D721Med (cell line): ENCODE results near the gene PRRC2B.

ENCODE experiments used
- DNase-seq: peaks from one replicate; pipeline ENCODE4 v3.0.0; 2011; ENCODE audit warnings: low spot score; ENCODE audit not compliant: insufficient read length
- FAIRE-seq: peaks from 2 replicates; lab custom pipeline; 2011; peaks lifted over from hg19 to GRCh38; lab: Jason Lieb, UNC
- TF ChIP-seq, protein P1 (sequence below): IDR thresholded peaks from 2 replicates; pipeline ENCODE4 v1.5.1; 2012; ENCODE audit warnings: mild to moderate bottlenecking, control low read depth; ENCODE audit not compliant: insufficient read depth; ENCODE audit errors: missing control alignments

PRRC2B gene

DNA sequence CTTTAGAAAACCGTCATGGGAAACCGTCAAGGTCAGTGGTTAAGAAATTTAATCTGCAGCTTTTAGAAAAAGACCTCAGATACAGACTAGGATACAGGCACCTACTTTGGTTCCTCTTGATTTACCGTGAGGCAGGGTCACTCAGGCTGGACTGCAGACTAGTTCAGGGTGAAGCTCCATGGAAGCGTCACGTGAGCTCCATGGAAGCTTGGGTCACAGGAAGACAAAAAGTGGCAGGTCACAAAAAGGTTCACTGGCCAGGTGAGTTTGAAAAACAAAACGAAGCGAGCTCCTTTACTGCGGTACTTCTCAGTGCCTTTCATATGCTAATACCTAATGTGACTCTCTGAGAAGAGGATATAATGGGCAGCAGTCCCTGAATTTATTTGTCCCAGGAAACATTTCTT is 43.0 kb downstream of the PRRC2B start:
- TF ChIP-seq, protein P1, sequence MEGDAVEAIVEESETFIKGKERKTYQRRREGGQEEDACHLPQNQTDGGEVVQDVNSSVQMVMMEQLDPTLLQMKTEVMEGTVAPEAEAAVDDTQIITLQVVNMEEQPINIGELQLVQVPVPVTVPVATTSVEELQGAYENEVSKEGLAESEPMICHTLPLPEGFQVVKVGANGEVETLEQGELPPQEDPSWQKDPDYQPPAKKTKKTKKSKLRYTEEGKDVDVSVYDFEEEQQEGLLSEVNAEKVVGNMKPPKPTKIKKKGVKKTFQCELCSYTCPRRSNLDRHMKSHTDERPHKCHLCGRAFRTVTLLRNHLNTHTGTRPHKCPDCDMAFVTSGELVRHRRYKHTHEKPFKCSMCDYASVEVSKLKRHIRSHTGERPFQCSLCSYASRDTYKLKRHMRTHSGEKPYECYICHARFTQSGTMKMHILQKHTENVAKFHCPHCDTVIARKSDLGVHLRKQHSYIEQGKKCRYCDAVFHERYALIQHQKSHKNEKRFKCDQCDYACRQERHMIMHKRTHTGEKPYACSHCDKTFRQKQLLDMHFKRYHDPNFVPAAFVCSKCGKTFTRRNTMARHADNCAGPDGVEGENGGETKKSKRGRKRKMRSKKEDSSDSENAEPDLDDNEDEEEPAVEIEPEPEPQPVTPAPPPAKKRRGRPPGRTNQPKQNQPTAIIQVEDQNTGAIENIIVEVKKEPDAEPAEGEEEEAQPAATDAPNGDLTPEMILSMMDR: no peak
- FAIRE-seq: no peak
- no peak for DNase-seq

DNA sequence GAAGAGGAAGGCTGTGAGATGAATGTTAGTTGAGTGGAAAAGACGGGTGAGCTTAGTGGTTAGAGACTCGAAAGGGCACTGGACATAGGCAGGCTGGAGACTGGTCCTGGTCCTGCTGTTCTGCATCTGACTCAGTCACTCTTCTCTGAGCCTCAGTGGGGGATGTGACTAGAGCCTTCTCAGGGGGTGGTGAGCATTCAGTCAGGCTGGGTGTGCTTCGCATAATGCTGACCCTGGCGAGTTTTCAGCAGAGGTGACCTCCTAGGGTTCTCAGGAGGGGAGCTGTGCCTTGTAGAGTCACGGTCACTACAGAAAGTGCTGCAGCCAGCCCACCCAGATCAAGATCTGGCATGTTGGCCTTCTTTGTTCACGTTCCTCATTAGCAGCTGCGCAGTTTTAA is 44.3 kb downstream of the PRRC2B start:
- DNase-seq: no peak
- FAIRE-seq: no peak
- TF ChIP-seq, protein P1: no peak

DNA sequence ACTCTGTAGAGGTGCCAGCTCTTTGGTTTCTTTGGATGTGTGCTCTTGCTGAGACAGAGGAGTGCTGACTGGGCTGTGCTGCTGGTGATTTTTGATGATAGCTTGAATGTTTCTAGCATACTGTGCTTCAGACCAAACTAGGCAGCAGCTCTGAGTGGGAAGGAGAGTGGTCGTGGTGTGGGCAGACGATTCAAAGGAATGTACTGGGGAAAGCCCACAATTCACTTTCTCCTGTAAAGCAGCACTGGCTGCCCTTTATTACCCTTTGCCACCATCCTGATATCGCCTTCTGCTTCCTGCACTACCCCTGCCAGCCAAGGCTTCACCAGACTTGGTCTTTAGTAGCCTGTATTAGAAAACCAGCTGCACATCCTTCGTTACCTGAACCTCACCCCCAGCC is 45.3 kb downstream of the PRRC2B start:
- TF ChIP-seq, protein P1: no peak
- FAIRE-seq (no peak), DNase-seq (no peak)

DNA sequence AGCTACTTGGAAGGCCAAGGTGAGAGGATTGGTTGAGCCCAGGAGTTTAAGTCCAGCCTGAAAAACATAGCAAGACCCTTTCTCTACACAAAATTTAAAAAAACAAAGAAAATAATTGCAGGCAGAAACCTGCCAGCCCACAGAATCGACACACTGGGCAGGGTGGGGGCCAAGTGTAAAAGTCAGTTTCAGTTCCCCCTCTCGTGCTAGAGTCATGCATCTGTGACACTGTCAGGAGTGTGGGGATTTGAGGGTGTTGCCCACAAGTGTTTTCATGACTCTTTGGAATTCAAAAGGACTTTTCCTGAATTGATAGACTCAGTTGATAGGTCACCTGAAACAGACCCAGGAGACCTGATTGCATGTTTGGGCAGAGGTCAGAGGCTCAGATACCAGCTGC is 47.6 kb downstream of the PRRC2B start:
- no peak for DNase-seq
- TF ChIP-seq, protein P1: no peak
- no peak for FAIRE-seq

DNA sequence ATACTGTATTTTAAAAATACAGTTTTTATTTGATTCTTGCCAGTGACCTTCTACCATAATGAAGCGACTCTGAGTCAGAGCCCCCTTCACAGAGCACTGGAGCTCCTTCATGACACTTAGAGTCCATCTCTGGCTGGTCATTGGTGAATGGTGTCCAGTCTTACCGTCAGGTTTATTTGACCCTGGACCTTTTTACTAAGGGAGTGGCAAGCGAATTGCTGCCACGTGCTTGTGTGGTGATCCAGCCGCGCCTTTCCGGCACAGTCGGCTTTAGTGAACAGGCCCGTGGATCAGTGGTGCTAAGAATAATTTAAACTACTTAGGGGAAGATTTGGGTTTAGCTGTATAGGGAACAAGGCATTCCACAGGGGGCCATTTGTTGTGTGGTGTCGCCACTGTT is 48.5 kb downstream of the PRRC2B start:
- TF ChIP-seq, protein P1: no peak
- DNase-seq: no peak
- FAIRE-seq: no peak

DNA sequence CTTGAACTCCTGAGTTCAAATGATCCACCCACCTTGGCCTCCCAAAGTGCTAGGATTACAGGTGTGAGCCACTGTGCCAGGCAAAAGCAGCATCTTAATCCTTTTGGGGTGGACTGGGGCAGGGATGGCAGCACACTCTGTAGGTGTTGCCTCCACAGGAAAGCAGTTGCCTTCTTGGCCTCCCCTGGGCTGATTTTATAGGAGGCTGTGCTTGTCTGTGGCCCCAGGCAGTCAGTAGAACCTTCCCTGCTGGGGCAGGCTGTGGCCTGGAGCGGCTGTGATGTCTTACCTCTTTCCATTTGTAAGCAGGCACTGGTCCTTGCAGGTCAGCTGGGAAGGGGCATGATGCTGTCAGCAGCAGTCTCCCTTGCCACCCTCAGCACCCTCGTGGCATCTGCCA is 49.8 kb downstream of the PRRC2B start:
- TF ChIP-seq, protein P1: no peak
- no peak for FAIRE-seq

DNA sequence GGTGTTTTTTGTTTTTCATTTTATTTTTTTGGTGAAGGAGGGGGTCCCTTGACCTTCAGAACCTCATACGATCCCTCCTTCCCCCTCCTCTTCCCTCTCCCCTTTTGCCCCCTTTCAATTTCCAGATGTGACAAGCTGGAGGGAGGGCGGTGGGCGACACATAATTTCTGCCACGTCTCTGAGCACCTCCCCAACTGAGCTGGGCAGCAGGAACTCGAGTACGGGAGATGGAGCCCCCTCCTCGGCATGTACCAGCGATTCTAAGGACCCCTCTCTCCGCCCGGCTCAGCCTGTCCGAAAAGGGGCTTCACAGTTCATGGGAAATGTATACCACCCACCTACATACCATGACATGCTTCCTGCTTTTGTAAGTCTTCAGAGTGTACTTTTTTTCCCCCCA is 52.4 kb downstream of the PRRC2B start:
- FAIRE-seq: no peak
- TF ChIP-seq, protein P1: no peak
- DNase-seq: no peak

More for the DNA sequence above, 49.8 kb downstream of the PRRC2B start:
- DNase-seq: no peak
